ENCODE results near the gene SOX15. TPM values are rescaled to one million over a fixed set of nuclear protein-coding genes. Genes with fewer than 3 reads are reported as not detected.

Gene SOX15
- total and polyA plus RNA-seq, 2 of the 13 experiments (the other 11 are each of a cell fraction or from before 2014, with no cell fraction given), result 0.07 to 0.18 TPM

DNA sequence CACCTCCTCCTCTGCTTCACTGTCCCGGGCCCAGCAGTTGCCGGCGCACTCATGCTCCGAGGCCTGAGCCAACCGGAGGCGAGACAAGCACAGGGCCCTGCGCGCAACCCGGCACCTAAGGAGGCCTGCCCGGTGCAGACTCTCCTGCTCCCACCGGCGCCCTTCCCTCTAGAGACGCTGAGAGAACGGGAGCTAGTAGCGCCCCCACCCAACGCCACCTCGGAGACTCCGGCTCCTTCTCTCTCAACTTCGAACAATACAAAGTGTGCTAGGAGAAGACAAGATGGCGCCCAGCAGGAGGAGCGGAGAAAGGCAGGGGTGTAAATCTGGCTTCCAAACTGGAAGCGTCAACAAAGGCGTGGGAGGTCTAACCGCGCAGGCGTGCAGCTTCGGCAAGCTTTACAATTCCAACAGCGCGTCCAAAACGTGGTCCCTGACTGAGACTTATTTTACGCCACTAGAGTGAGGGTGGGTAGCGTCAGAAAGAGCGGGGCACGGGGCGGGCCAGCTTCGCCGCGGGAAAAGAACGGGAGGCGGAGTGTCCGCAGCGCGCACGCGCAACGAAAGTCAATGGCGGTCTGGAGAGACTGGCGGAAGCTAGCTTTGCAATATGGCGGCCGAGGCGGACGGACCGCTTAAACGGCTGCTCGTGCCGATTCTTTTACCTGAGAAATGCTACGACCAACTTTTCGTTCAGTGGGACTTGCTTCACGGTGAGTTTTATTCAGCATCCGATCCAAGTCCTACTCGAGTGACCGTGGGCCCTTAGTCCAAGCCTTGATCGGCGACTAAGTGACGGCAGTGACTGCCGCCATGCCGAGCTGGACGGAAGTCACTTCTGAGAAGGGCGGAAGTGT, 6.4 kb downstream of the SOX15 start, which contains the start of gene MPDU1 (continued):
- TF ChIP-seq, protein P1, sequence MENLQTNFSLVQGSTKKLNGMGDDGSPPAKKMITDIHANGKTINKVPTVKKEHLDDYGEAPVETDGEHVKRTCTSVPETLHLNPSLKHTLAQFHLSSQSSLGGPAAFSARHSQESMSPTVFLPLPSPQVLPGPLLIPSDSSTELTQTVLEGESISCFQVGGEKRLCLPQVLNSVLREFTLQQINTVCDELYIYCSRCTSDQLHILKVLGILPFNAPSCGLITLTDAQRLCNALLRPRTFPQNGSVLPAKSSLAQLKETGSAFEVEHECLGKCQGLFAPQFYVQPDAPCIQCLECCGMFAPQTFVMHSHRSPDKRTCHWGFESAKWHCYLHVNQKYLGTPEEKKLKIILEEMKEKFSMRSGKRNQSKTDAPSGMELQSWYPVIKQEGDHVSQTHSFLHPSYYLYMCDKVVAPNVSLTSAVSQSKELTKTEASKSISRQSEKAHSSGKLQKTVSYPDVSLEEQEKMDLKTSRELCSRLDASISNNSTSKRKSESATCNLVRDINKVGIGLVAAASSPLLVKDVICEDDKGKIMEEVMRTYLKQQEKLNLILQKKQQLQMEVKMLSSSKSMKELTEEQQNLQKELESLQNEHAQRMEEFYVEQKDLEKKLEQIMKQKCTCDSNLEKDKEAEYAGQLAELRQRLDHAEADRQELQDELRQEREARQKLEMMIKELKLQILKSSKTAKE (CRISPR knock-in tag; IDR thresholded peaks at IDR 0.05; ENCODE audit: borderline replicate concordance), result no peak
- TF ChIP-seq RAD21 (CRISPR knock-in tag; IDR thresholded peaks at IDR 0.05) (no peak), ZNF496 (CRISPR knock-in tag; IDR thresholded peaks at IDR 0.05; ENCODE audit: insufficient replicate concordance) (no peak), CCDC6 (CRISPR knock-in tag; IDR thresholded peaks at IDR 0.05) (peak; percentile 55; the same call in 1 of the 2 replicates), ZNF652 (CRISPR knock-in tag; IDR thresholded peaks at IDR 0.05; ENCODE audit: borderline replicate concordance, low read depth) (no peak), ZFP82 (CRISPR knock-in tag; IDR thresholded peaks at IDR 0.05; ENCODE audit: borderline replicate concordance) (no peak), XBP1 (CRISPR knock-in tag; IDR thresholded peaks at IDR 0.05) (no peak)
- TF ChIP-seq, protein P2, sequence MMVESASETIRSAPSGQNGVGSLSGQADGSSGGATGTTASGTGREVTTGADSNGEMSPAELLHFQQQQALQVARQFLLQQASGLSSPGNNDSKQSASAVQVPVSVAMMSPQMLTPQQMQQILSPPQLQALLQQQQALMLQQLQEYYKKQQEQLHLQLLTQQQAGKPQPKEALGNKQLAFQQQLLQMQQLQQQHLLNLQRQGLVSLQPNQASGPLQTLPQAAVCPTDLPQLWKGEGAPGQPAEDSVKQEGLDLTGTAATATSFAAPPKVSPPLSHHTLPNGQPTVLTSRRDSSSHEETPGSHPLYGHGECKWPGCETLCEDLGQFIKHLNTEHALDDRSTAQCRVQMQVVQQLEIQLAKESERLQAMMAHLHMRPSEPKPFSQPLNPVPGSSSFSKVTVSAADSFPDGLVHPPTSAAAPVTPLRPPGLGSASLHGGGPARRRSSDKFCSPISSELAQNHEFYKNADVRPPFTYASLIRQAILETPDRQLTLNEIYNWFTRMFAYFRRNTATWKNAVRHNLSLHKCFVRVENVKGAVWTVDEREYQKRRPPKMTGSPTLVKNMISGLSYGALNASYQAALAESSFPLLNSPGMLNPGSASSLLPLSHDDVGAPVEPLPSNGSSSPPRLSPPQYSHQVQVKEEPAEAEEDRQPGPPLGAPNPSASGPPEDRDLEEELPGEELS (CRISPR knock-in tag; IDR thresholded peaks at IDR 0.05), result no peak; the same call in 1 of the 2 replicates

Data from HepG2 (cell line).